Stimulated activated CD4-positive, alpha-beta T cell treated with anti-CD3 and anti-CD28 coated beads, Interleukin-1b, Interleukin-23, amount 100 ng/mL, for 1 hour (primary cell): ENCODE measurements around the gene DNM1.
"Not testable (repeated sequence)": the region's sequence is repeated elsewhere in the genome, so short reads cannot be mapped to it uniquely, and the experiment has no call there.

Source experiments
- DNase-seq, 2 donors: peaks; one replicate each; pipeline ENCODE4 v3.0.0-alpha.2; 2020; ENCODE audit warnings: low read depth in 2 of 2

DNM1 gene

GRCh38 chr9:128276008-128276573 lies 72.9 kb downstream of the DNM1 start, which contains the start of gene SWI5:
Gene SWI5 (plus strand): TSS chr9:128276276.
- DNase-seq: peak; percentile 99 to 100

GRCh38 chr9:128276574-128277270 lies 73.5 kb downstream of the DNM1 start:
- no peak for DNase-seq

GRCh38 chr9:128279088-128280073 lies 76.2 kb downstream of the DNM1 start:
- not testable (repeated sequence) for DNase-seq

- DNase-seq: no peak
Measured at GRCh38 chr9:128280084-128280622, 77.0 kb downstream of the DNM1 start.

- DNase-seq: no peak
Measured at GRCh38 chr9:128282500-128282899, 79.3 kb downstream of the DNM1 start.

- no peak for DNase-seq
Measured at GRCh38 chr9:128285033-128285784, 82.0 kb downstream of the DNM1 start.

GRCh38 chr9:128286440-128286839 lies 83.3 kb downstream of the DNM1 start:
- DNase-seq: no peak

- no peak for DNase-seq
Measured at GRCh38 chr9:128288273-128289004, 85.3 kb downstream of the DNM1 start.

GRCh38 chr9:128292009-128292408 lies 88.8 kb downstream of the DNM1 start:
- no peak for DNase-seq

- DNase-seq: no peak
Measured at GRCh38 chr9:128293091-128293490, 89.9 kb downstream of the DNM1 start.

GRCh38 chr9:128294142-128294541 lies 91.0 kb downstream of the DNM1 start:
- DNase-seq: no peak

- no peak for DNase-seq
Measured at GRCh38 chr9:128296340-128297220, 93.4 kb downstream of the DNM1 start.

GRCh38 chr9:128297221-128297773 lies 94.1 kb downstream of the DNM1 start:
- DNase-seq: no peak

GRCh38 chr9:128298535-128299482 lies 95.6 kb downstream of the DNM1 start:
- DNase-seq: no peak

- DNase-seq: no peak
Measured at GRCh38 chr9:128304136-128304970, 101.2 kb downstream of the DNM1 start.
